PC-9 (cell line): ENCODE measurements around the gene RTN1.

Experiments used
- EZH2 ChIP-seq: fragments of 200-600 bp; sonication (generic); IDR thresholded peaks from 2 replicates; pipeline ENCODE4 v1.8.0; 2017; ENCODE audit warnings: antibody characterized with exemption, low read depth
- TF ChIP-seq, protein P1 (sequence below): fragments of 200-600 bp; sonication (generic); conservative IDR thresholded peaks from 2 replicates; pipeline ENCODE4 v1.6.1; 2017; ENCODE audit warnings: mixed run types, antibody characterized with exemption, mild to moderate bottlenecking, moderate library complexity

DNA sequence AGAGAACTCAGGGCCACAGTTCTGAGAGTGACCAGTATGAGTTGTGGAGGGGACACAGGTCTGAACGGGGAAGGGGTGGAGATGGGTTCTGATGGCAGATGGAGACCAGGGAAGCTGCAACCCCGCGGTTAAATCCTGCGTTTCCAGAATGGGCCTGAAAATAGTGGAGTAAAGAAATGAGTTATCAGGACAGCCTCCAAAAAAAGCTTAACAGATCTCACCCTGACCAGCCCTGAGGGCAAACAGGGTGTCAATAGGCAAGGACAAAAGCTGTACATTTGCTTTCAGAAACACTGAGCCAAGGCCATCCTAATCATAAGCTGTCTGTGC lies 555 bp upstream of the RTN1 start:
- TF ChIP-seq EZH2, result no peak
- TF ChIP-seq, protein P1, sequence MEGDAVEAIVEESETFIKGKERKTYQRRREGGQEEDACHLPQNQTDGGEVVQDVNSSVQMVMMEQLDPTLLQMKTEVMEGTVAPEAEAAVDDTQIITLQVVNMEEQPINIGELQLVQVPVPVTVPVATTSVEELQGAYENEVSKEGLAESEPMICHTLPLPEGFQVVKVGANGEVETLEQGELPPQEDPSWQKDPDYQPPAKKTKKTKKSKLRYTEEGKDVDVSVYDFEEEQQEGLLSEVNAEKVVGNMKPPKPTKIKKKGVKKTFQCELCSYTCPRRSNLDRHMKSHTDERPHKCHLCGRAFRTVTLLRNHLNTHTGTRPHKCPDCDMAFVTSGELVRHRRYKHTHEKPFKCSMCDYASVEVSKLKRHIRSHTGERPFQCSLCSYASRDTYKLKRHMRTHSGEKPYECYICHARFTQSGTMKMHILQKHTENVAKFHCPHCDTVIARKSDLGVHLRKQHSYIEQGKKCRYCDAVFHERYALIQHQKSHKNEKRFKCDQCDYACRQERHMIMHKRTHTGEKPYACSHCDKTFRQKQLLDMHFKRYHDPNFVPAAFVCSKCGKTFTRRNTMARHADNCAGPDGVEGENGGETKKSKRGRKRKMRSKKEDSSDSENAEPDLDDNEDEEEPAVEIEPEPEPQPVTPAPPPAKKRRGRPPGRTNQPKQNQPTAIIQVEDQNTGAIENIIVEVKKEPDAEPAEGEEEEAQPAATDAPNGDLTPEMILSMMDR, result no peak
